Measurements from ENCODE around the gene SLC25A6. TPM values are rescaled to one million over a fixed set of nuclear protein-coding genes. Genes with fewer than 3 reads are reported as not detected.

Gene SLC25A6
- total and polyA plus RNA-seq, 2 of the 13 experiments (the other 11 are each of a cell fraction or from before 2014, with no cell fraction given): 138 to 581 TPM

DNA sequence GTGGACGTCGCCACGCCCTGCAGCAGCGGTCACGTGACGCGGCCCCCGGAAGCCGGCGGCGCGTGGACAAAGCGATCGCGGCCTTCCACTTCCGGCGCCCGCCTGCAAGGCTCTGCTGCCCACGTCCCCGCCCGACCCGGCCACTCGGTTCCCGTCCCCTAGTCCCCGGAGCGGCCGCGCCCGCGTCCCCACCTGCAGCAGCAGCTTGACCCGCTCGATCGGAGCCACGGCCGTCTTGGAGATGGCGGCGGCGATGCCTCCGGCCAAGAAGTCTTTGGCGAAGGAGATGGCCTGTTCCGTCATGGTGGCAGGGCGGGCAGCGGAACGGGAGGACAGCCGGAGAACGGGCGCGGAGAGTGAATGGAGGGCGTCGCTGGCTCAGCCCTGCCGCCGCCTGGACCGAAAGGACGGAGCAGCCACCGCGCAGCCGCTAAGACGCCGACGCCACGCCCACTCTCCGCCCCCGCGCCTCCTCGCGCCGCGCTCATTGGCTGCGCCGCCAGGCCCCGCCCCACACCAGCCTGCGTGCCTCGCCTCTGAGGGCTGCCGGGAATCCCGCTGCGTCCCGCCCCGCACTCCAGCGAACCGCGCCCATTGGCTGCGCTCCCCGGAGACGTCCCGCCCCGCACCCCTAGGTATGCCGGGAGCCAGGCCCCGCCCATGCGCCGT is at the start of gene SLC25A6 (continued):
- TF ChIP-seq ZBTB42 (CRISPR knock-in tag; IDR thresholded peaks at IDR 0.05) (peak; percentile 81; the same call in 1 of the 2 replicates), KDM5B (CRISPR knock-in tag; IDR thresholded peaks at IDR 0.05; ENCODE audit: borderline replicate concordance) (peak; percentile 90; the same call in 1 of the 2 replicates), EZH2 (conservative IDR thresholded peaks at IDR 0.05; ENCODE audit: low read depth, low read length) (no peak), SYNCRIP (IDR thresholded peaks at IDR 0.05; ENCODE audit: insufficient read depth, low read depth, low read length) (no peak), RARA (CRISPR knock-in tag; IDR thresholded peaks at IDR 0.05) (0 out of 2 replicates have a peak, but pooled peaks have one; percentile 17), FOXA3 (CRISPR knock-in tag; IDR thresholded peaks at IDR 0.05) (peak; percentile 41; the same call in 1 of the 2 replicates), FOSL2 (CRISPR knock-in tag; IDR thresholded peaks at IDR 0.05) (peak; percentile 14; the same call in 1 of the 2 replicates), ZSCAN25 (CRISPR knock-in tag; IDR thresholded peaks at IDR 0.05) (no peak; the same call in 1 of the 2 replicates), ZNF256 (CRISPR knock-in tag; conservative IDR thresholded peaks at IDR 0.05) (no peak; the same call in 1 of the 2 replicates), YEATS4 (CRISPR knock-in tag; IDR thresholded peaks at IDR 0.05; ENCODE audit: borderline replicate concordance) (peak; percentile 97), ELF1 (CRISPR knock-in tag; IDR thresholded peaks at IDR 0.05) (peak; percentile 34), RAD51 (IDR thresholded peaks at IDR 0.05; ENCODE audit: borderline replicate concordance) (peak; percentile 97), SIN3A (IDR thresholded peaks at IDR 0.05; ENCODE audit: borderline replicate concordance, low read depth, low read length) (peak; percentile 32; the same call in 1 of the 2 replicates), ZSCAN31 (CRISPR knock-in tag; IDR thresholded peaks at IDR 0.05; ENCODE audit: low read depth) (peak; percentile 91), HHEX (CRISPR knock-in tag; IDR thresholded peaks at IDR 0.05) (no peak), ZNF549 (CRISPR knock-in tag; IDR thresholded peaks at IDR 0.05) (no peak), EED (CRISPR knock-in tag; IDR thresholded peaks at IDR 0.05) (peak; percentile 99), NR2F2 (IDR thresholded peaks at IDR 0.05; ENCODE audit: borderline replicate concordance, low read depth) (no peak), ASH2L (IDR thresholded peaks at IDR 0.05; ENCODE audit: insufficient read length, low read depth, low read length) (peak; percentile 93)
- TF ChIP-seq, protein P1, sequence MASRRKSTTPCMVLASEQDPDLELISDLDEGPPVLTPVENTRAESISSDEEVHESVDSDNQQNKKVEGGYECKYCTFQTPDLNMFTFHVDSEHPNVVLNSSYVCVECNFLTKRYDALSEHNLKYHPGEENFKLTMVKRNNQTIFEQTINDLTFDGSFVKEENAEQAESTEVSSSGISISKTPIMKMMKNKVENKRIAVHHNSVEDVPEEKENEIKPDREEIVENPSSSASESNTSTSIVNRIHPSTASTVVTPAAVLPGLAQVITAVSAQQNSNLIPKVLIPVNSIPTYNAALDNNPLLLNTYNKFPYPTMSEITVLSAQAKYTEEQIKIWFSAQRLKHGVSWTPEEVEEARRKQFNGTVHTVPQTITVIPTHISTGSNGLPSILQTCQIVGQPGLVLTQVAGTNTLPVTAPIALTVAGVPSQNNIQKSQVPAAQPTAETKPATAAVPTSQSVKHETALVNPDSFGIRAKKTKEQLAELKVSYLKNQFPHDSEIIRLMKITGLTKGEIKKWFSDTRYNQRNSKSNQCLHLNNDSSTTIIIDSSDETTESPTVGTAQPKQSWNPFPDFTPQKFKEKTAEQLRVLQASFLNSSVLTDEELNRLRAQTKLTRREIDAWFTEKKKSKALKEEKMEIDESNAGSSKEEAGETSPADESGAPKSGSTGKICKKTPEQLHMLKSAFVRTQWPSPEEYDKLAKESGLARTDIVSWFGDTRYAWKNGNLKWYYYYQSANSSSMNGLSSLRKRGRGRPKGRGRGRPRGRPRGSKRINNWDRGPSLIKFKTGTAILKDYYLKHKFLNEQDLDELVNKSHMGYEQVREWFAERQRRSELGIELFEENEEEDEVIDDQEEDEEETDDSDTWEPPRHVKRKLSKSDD (CRISPR knock-in tag; IDR thresholded peaks at IDR 0.05; ENCODE audit: low read depth): no peak
- TF ChIP-seq, protein P2, sequence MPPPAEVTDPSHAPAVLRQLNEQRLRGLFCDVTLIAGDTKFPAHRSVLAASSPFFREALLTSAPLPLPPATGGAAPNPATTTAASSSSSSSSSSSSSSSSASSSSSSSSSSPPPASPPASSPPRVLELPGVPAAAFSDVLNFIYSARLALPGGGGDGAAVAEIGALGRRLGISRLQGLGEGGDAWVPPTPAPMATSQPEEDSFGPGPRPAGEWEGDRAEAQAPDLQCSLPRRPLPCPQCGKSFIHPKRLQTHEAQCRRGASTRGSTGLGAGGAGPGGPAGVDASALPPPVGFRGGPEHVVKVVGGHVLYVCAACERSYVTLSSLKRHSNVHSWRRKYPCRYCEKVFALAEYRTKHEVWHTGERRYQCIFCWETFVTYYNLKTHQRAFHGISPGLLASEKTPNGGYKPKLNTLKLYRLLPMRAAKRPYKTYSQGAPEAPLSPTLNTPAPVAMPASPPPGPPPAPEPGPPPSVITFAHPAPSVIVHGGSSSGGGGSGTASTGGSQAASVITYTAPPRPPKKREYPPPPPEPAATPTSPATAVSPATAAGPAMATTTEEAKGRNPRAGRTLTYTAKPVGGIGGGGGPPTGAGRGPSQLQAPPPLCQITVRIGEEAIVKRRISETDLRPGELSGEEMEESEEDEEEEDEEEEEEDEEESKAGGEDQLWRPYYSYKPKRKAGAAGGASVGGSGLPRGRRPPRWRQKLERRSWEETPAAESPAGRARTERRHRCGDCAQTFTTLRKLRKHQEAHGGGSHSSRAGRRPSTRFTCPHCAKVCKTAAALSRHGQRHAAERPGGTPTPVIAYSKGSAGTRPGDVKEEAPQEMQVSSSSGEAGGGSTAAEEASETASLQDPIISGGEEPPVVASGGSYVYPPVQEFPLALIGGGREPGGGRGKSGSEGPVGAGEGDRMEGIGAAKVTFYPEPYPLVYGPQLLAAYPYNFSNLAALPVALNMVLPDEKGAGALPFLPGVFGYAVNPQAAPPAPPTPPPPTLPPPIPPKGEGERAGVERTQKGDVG (CRISPR knock-in tag; IDR thresholded peaks at IDR 0.05; ENCODE audit: borderline replicate concordance): no peak
- TF ChIP-seq, protein P3, sequence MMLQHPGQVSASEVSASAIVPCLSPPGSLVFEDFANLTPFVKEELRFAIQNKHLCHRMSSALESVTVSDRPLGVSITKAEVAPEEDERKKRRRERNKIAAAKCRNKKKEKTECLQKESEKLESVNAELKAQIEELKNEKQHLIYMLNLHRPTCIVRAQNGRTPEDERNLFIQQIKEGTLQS (CRISPR knock-in tag; IDR thresholded peaks at IDR 0.05): 0 out of 2 replicates have a peak, but pooled peaks have one; percentile 14
- TF ChIP-seq, protein P4, sequence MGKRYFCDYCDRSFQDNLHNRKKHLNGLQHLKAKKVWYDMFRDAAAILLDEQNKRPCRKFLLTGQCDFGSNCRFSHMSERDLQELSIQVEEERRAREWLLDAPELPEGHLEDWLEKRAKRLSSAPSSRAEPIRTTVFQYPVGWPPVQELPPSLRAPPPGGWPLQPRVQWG (CRISPR knock-in tag; IDR thresholded peaks at IDR 0.05; ENCODE audit: borderline replicate concordance, low read depth): no peak
